HG03571 (cell line): Measurements from ENCODE around the gene ZCCHC9.

ENCODE experiments used
- ATAC-seq: cut with Tn5 transposase; IDR thresholded peaks from one replicate; pipeline ENCODE4 v1.9.1; 2021; ENCODE audit not compliant: unreplicated experiment

ZCCHC9 gene

GRCh38 chr5:81355291-81356251, 54.2 kb downstream of the ZCCHC9 start:
- no peak for ATAC-seq

GRCh38 chr5:81359108-81359507, 57.7 kb downstream of the ZCCHC9 start:
- no peak for ATAC-seq

GRCh38 chr5:81359881-81360280, 58.5 kb downstream of the ZCCHC9 start:
- ATAC-seq: no peak

GRCh38 chr5:81360640-81361039, 59.3 kb downstream of the ZCCHC9 start:
- ATAC-seq: no peak

- ATAC-seq: no peak
Measured at GRCh38 chr5:81361600-81361999, 60.2 kb downstream of the ZCCHC9 start.
